Measurements from ENCODE around the gene PLEKHM1. TPM values are rescaled to one million over a fixed set of nuclear protein-coding genes. Genes with fewer than 3 reads are reported as not detected.
"Not testable (repeated sequence)": the region's sequence is repeated elsewhere in the genome, so short reads cannot be mapped to it uniquely, and the experiment has no call there.

PLEKHM1 gene
- total RNA-seq, 4 donors from 2014 or later = 45.4 to 130 (median 71.7) TPM

GRCh38 chr17:45441526-45442310 lies 48.8 kb downstream of the PLEKHM1 start:
- H3K27ac ChIP-seq = no peak overlapping the region
- peaks cover 0 to 5% (median 0%) of the 10 kb centered on the region in 4 donors for H3K4me1 ChIP-seq
- peak in 1 of 3 donors; percentile 40 for DNase-seq
- H3K9me3 ChIP-seq = no peaks in the 10 kb centered on the region
- peaks cover 0 to 42% (median 0%) of the 10 kb centered on the region in 3 donors for H3K36me3 ChIP-seq
- TF ChIP-seq CTCF (IDR thresholded peaks at IDR 0.05) = no peak
- no peaks in the 10 kb centered on the region for H3K27me3 ChIP-seq
- no peak overlapping the region for H3K4me3 ChIP-seq

- Histone ChIP-seq H3K27ac (peak overlapping the region in 1 of 4 donors; percentile 25), H3K36me3 (peaks cover 0 to 49% (median 0%) of the 10 kb centered on the region in 3 donors)
- not testable (repeated sequence) for H3K27me3 ChIP-seq, H3K4me1 ChIP-seq, H3K4me3 ChIP-seq, H3K9me3 ChIP-seq
- DNase-seq = peak in 2 of 3 donors; percentile 60 to 70
These were observed 49.5 kb downstream of the PLEKHM1 start for GRCh38 chr17:45440839-45441515.

GRCh38 chr17:45440161-45440778 lies 50.3 kb downstream of the PLEKHM1 start:
- Histone ChIP-seq H3K9me3 (no peaks in the 10 kb centered on the region), H3K36me3 (peaks cover 0 to 48% (median 0%) of the 10 kb centered on the region in 3 donors), H3K4me1 (peaks cover 0 to 5% (median 0%) of the 10 kb centered on the region in 4 donors), H3K27me3 (no peaks in the 10 kb centered on the region), H3K4me3 (no peak overlapping the region), H3K27ac (peak overlapping the region in 1 of 4 donors; percentile 25)
- no peak for DNase-seq
- no peak for TF ChIP-seq POLR2A (IDR thresholded peaks at IDR 0.05)
- TF ChIP-seq CTCF (IDR thresholded peaks at IDR 0.05) = no peak

GRCh38 chr17:45438931-45439610 lies 51.5 kb downstream of the PLEKHM1 start:
- no peaks in the 10 kb centered on the region for H3K9me3 ChIP-seq
- H3K36me3 ChIP-seq = peaks cover 0 to 44% (median 0%) of the 10 kb centered on the region in 3 donors
- H3K27ac ChIP-seq = no peak overlapping the region
- no peak for DNase-seq
- H3K27me3 ChIP-seq = no peaks in the 10 kb centered on the region
- TF ChIP-seq POLR2A (IDR thresholded peaks at IDR 0.05) = no peak
- peaks cover 0 to 5% (median 0%) of the 10 kb centered on the region in 4 donors for H3K4me1 ChIP-seq
- no peak overlapping the region for H3K4me3 ChIP-seq

- H3K9me3 ChIP-seq = no peaks in the 10 kb centered on the region
- H3K4me3 ChIP-seq = no peak overlapping the region
- no peak for TF ChIP-seq CTCF (IDR thresholded peaks at IDR 0.05)
- no peak for TF ChIP-seq POLR2A (IDR thresholded peaks at IDR 0.05)
- H3K36me3 ChIP-seq = peaks cover 0 to 44% (median 0%) of the 10 kb centered on the region in 3 donors
- peaks cover 0 to 12% (median 3%) of the 10 kb centered on the region in 4 donors for H3K4me1 ChIP-seq
- no peak overlapping the region for H3K27ac ChIP-seq
- no peaks in the 10 kb centered on the region for H3K27me3 ChIP-seq
- no peak for DNase-seq
These were observed 52.8 kb downstream of the PLEKHM1 start for GRCh38 chr17:45437465-45438283.

All from Peyer's patch (tissue), 4 donors.